ENCODE measurements around the gene ZXDC.

Gene ZXDC

DNA sequence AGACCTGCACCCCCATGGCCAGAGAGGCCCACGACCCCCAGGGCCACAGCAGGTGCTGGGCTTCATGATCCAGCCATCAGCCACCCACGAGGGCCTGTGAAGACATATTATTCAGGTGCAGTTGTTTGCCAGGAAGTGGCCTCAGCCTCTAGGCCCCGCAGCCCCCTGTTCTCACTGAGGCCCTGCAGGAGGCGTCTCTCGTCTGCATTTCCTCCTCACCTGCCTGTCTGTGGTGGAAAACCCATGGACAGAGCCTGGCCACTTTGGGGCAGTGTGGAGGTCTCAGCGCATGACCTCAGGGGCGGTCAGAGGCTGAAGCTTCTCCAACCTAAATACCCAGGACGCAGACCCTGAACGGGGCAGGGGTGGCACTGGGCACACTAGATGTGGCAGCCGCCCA, 23.2 kb upstream of the ZXDC start:
- Histone ChIP-seq H3K27me3 (ENCODE audit: control insufficient read depth, low read length) (no peaks in the 10 kb centered on the region), H4K20me1 (ENCODE audit: control insufficient read depth, insufficient read depth, low read depth, low read length) (no peaks in the 10 kb centered on the region), H3K4me2 (ENCODE audit: low read length) (no peak overlapping the region), H3K27ac (ENCODE audit: low read depth, low read length) (no peak overlapping the region), H3K79me2 (ENCODE audit: control insufficient read depth, low read length) (no peaks in the 10 kb centered on the region), H3K4me1 (ENCODE audit: control insufficient read depth, low read length) (no peaks in the 10 kb centered on the region), H3K9me3 (ENCODE audit: control insufficient read depth, insufficient read depth, low read length) (no peaks in the 10 kb centered on the region), H3K4me3 (ENCODE audit: low read length) (no peak overlapping the region), H3K9me2 (replicated peaks; ENCODE audit: control insufficient read depth, low read length) (no peaks in the 10 kb centered on the region), H3F3A (ENCODE audit: control insufficient read depth, insufficient read depth) (no peaks in the 10 kb centered on the region), H3K36me3 (ENCODE audit: control insufficient read depth, low read length) (no peaks in the 10 kb centered on the region)
- TF ChIP-seq EZH2phosphoT487 (IDR thresholded peaks at IDR 0.05; ENCODE audit: borderline replicate concordance, low read length), result no peak
- TF ChIP-seq, protein P1, sequence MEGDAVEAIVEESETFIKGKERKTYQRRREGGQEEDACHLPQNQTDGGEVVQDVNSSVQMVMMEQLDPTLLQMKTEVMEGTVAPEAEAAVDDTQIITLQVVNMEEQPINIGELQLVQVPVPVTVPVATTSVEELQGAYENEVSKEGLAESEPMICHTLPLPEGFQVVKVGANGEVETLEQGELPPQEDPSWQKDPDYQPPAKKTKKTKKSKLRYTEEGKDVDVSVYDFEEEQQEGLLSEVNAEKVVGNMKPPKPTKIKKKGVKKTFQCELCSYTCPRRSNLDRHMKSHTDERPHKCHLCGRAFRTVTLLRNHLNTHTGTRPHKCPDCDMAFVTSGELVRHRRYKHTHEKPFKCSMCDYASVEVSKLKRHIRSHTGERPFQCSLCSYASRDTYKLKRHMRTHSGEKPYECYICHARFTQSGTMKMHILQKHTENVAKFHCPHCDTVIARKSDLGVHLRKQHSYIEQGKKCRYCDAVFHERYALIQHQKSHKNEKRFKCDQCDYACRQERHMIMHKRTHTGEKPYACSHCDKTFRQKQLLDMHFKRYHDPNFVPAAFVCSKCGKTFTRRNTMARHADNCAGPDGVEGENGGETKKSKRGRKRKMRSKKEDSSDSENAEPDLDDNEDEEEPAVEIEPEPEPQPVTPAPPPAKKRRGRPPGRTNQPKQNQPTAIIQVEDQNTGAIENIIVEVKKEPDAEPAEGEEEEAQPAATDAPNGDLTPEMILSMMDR (IDR thresholded peaks at IDR 0.05; ENCODE audit: low read depth, low read length, poor library complexity, severe bottlenecking), result no peak

DNA sequence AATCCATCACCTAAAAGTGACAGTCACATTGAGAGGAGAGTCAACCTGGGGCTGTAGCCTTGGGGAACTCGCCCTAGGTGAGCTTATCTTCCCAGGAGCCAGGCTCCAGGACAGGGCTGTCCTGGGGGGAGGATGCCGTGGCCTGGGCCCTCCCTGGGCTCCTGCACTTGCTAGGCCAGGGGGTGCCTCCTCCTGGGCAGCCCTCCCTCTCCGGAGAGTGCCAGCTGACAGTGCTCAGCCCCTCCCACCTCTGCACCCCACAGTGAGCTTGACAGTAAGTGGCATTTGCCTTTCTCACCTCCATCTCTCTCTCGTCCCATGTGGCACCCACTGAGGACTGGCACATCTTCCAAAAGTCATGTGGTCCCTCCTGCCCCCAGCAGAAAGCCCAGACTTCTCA, 22.8 kb upstream of the ZXDC start:
- no peaks in the 10 kb centered on the region for H3K27me3 ChIP-seq (ENCODE audit: control insufficient read depth, low read length)
- H3K4me3 ChIP-seq (ENCODE audit: low read length), result no peak overlapping the region
- no peaks in the 10 kb centered on the region for H4K20me1 ChIP-seq (ENCODE audit: control insufficient read depth, insufficient read depth, low read depth, low read length)
- H3K36me3 ChIP-seq (ENCODE audit: control insufficient read depth, low read length), result no peaks in the 10 kb centered on the region
- no peaks in the 10 kb centered on the region for H3K9me2 ChIP-seq (replicated peaks; ENCODE audit: control insufficient read depth, low read length)
- no peak overlapping the region for H3K4me2 ChIP-seq (ENCODE audit: low read length)
- no peaks in the 10 kb centered on the region for H3K79me2 ChIP-seq (ENCODE audit: control insufficient read depth, low read length)
- TF ChIP-seq, protein P1 (IDR thresholded peaks at IDR 0.05; ENCODE audit: low read depth, low read length, poor library complexity, severe bottlenecking), result no peak
- TF ChIP-seq EZH2phosphoT487 (IDR thresholded peaks at IDR 0.05; ENCODE audit: borderline replicate concordance, low read length), result no peak
- H3F3A ChIP-seq (ENCODE audit: control insufficient read depth, insufficient read depth), result no peaks in the 10 kb centered on the region
- H3K9me3 ChIP-seq (ENCODE audit: control insufficient read depth, insufficient read depth, low read length), result no peaks in the 10 kb centered on the region
- H3K27ac ChIP-seq (ENCODE audit: low read depth, low read length), result no peak overlapping the region
- H3K4me1 ChIP-seq (ENCODE audit: control insufficient read depth, low read length), result no peaks in the 10 kb centered on the region

DNA sequence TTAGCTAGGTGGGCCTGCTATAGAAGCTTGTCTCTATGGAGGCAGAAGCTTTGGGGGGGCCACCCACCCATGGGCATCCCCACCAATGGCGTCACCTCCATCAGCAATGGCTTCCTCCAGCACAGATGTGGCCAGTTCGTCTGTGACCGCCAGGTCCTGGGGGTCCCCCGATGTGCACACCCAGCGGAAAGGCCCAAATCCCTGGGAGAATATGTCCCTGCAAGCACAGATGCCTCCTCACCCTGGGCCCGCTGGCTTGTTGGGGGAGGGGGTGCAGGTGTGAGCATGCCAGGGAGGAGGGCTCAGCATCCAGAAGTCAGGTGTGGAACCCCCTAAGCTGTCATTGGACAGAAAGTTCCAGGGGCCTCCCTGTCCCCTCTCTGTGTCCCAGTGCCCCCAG, 22.3 kb upstream of the ZXDC start:
- Histone ChIP-seq H3K4me3 (ENCODE audit: low read length) (no peak overlapping the region), H3K9me3 (ENCODE audit: control insufficient read depth, insufficient read depth, low read length) (no peaks in the 10 kb centered on the region), H3K4me2 (ENCODE audit: low read length) (no peak overlapping the region), H3K4me1 (ENCODE audit: control insufficient read depth, low read length) (no peaks in the 10 kb centered on the region), H3K36me3 (ENCODE audit: control insufficient read depth, low read length) (no peaks in the 10 kb centered on the region), H3K27me3 (ENCODE audit: control insufficient read depth, low read length) (no peaks in the 10 kb centered on the region), H3F3A (ENCODE audit: control insufficient read depth, insufficient read depth) (no peaks in the 10 kb centered on the region), H3K27ac (ENCODE audit: low read depth, low read length) (no peak overlapping the region), H4K20me1 (ENCODE audit: control insufficient read depth, insufficient read depth, low read depth, low read length) (no peaks in the 10 kb centered on the region), H3K79me2 (ENCODE audit: control insufficient read depth, low read length) (no peaks in the 10 kb centered on the region), H3K9me2 (replicated peaks; ENCODE audit: control insufficient read depth, low read length) (no peaks in the 10 kb centered on the region)
- TF ChIP-seq, protein P1 (IDR thresholded peaks at IDR 0.05; ENCODE audit: low read depth, low read length, poor library complexity, severe bottlenecking), result no peak
- no peak for TF ChIP-seq EZH2phosphoT487 (IDR thresholded peaks at IDR 0.05; ENCODE audit: borderline replicate concordance, low read length)

Data from DOHH2 (cell line).